ENCODE results near the gene HSFX4. TPM values are rescaled to one million over a fixed set of nuclear protein-coding genes. Genes with fewer than 3 reads are reported as not detected.

HSFX4 gene
- total and polyA plus RNA-seq, 3 experiments from 2014 or later, result not detected

Other genes with a start within 250 kb of the HSFX4 start
- gene MAGEA11, start 217.5 kb upstream of the HSFX4 start, total RNA-seq, result not detected
- gene MAGEA11, start 217.5 kb upstream of the HSFX4 start, polyA plus RNA-seq, result not detected
- under 1 TPM in 1 of 2 experiments, not detected in 1; 0.29 TPM for gene HSFX1, start 155.5 kb upstream of the HSFX4 start, total RNA-seq
- gene HSFX1, start 155.5 kb upstream of the HSFX4 start, polyA plus RNA-seq, result 0.14 TPM
- gene MAGEA9, start 147.6 kb upstream of the HSFX4 start, total RNA-seq, result not detected
- gene MAGEA9, start 147.6 kb upstream of the HSFX4 start, polyA plus RNA-seq, result not detected
- not detected for gene MAGEA8, start 48.4 kb upstream of the HSFX4 start, total RNA-seq
- not detected for gene MAGEA8, start 48.4 kb upstream of the HSFX4 start, polyA plus RNA-seq
- 10 to 100 TPM; 64.1 to 66.1 TPM for gene EOLA2, start 8.9 kb downstream of the HSFX4 start, total RNA-seq
- 46.3 TPM for gene EOLA2, start 8.9 kb downstream of the HSFX4 start, polyA plus RNA-seq

Data from CD8-positive, alpha-beta memory T cell (primary cell).